AG09319 (cell line): ENCODE results near the gene IQCB1.
"Not testable (repeated sequence)": the region's sequence is repeated elsewhere in the genome, so short reads cannot be mapped to it uniquely, and the experiment has no call there.

ENCODE experiments used
- DNase-seq: peaks from one replicate; pipeline ENCODE4 v3.0.0-alpha.2; 2010; ENCODE audit warnings: low read depth; ENCODE audit errors: extremely low read depth
- CTCF ChIP-seq: IDR thresholded peaks from 2 replicates; pipeline ENCODE4 v1.5.1; 2011; ENCODE audit warnings: low read depth, mild to moderate bottlenecking, inconsistent platforms, low read length, moderate library complexity

The IQCB1 gene

GRCh38 chr3:121752772-121753171 lies 82.1 kb downstream of the IQCB1 start:
- DNase-seq, result no peak
- no peak for TF ChIP-seq CTCF

- no peak for DNase-seq
These were observed 82.6 kb downstream of the IQCB1 start for GRCh38 chr3:121752261-121752660.

GRCh38 chr3:121750087-121750415 lies 84.8 kb downstream of the IQCB1 start:
- DNase-seq, result no peak
- TF ChIP-seq CTCF, result no peak

More at GRCh38 chr3:121752261-121752660, 82.6 kb downstream of the IQCB1 start:
- no peak for TF ChIP-seq CTCF

GRCh38 chr3:121749276-121750086 lies 85.4 kb downstream of the IQCB1 start, which contains the start of gene GOLGB1:
Gene GOLGB1, minus strand, starts transcription at chr3:121749741. Its CDS starts 18,770 bp downstream, at chr3:121730971.
- no peak for TF ChIP-seq CTCF
- DNase-seq, result peak; percentile 98

GRCh38 chr3:121748680-121749275 lies 86.1 kb downstream of the IQCB1 start:
- DNase-seq, result no peak
- TF ChIP-seq CTCF, result no peak

GRCh38 chr3:121747976-121748375 lies 86.9 kb downstream of the IQCB1 start:
- no peak for TF ChIP-seq CTCF
- no peak for DNase-seq

- not testable (repeated sequence) for DNase-seq
These were observed 91.8 kb downstream of the IQCB1 start for GRCh38 chr3:121743106-121743505.
